GM23338 (cell line): ENCODE measurements around the gene FAM47E. TPM values are rescaled to one million over a fixed set of nuclear protein-coding genes. Genes with fewer than 3 reads are reported as not detected.
A peak's percentile ranks its signal among the peaks of the same experiment; 100 is the strongest.

ENCODE experiments used
- ATAC-seq: fragments of 200-7000 bp; cut with Tn5 transposase; 3 replicates; pipeline ENCODE4 v1.9.1; 2020
- DNase-seq: peaks from one replicate; pipeline ENCODE4 v3.0.0-alpha.2; 2015; ENCODE audit warnings: low spot score
- H2AFZ ChIP-seq: fragments of 200-600 bp; sonication (generic); 2 replicates; pipeline ENCODE4 v1.8.0; 2016; ENCODE audit warnings: antibody characterized with exemption, mild to moderate bottlenecking, moderate library complexity
- H3F3A ChIP-seq: fragments of 200-600 bp; sonication (generic); replicated peaks from 2 replicates; pipeline ENCODE4 v1.8.0; 2017; ENCODE audit warnings: antibody characterized with exemption, mixed run types, low read depth
- H3K27ac ChIP-seq: fragments of 200-600 bp; sonication (generic); 2 replicates; pipeline ENCODE4 v1.6.1; 2016; ENCODE audit warnings: low read depth
- H3K27me3 ChIP-seq: fragments of 200-600 bp; sonication (generic); 2 replicates; pipeline ENCODE4 v1.8.0; 2016; ENCODE audit warnings: mild to moderate bottlenecking, mixed run types, moderate library complexity; ENCODE audit not compliant: insufficient read depth
- H3K36me3 ChIP-seq: fragments of 200-600 bp; sonication (generic); 2 replicates; pipeline ENCODE4 v1.8.0; 2016; ENCODE audit warnings: mild to moderate bottlenecking; ENCODE audit not compliant: insufficient read depth
- H3K4me1 ChIP-seq: fragments of 200-600 bp; sonication (generic); 2 replicates; pipeline ENCODE4 v1.8.0; 2016; ENCODE audit warnings: mild to moderate bottlenecking, moderate library complexity; ENCODE audit not compliant: insufficient read depth
- H3K4me2 ChIP-seq: fragments of 200-600 bp; sonication (generic); 2 replicates; pipeline ENCODE4 v1.7.1; 2017; ENCODE audit warnings: mixed run types
- H3K4me3 ChIP-seq: fragments of 200-600 bp; sonication (generic); 2 replicates; pipeline ENCODE4 v1.6.1; 2016; ENCODE audit warnings: mixed run types
- H3K79me2 ChIP-seq: fragments of 200-600 bp; sonication (generic); replicated peaks from 2 replicates; pipeline ENCODE4 v1.8.0; 2017; ENCODE audit warnings: mild to moderate bottlenecking; ENCODE audit not compliant: insufficient read depth
- H3K9me2 ChIP-seq: fragments of 200-600 bp; sonication (generic); 2 replicates; pipeline ENCODE4 v1.8.0; 2017; ENCODE audit not compliant: insufficient read depth
- H4K20me1 ChIP-seq: fragments of 200-600 bp; sonication (generic); replicated peaks from 2 replicates; pipeline ENCODE4 v1.8.0; 2017; ENCODE audit warnings: mild to moderate bottlenecking; ENCODE audit not compliant: insufficient read depth
- H3K27ac Mint-ChIP-seq: 2 replicates; pipeline ENCODE4 v1.8.0; 2020; ENCODE audit warnings: inconsistent platforms, mild to moderate bottlenecking, moderate library complexity, mixed read lengths
- H3K27me3 Mint-ChIP-seq: 3 replicates; pipeline ENCODE4 v1.8.0; 2022; ENCODE audit warnings: low read depth, mild to moderate bottlenecking, moderate library complexity, mixed read lengths, inconsistent platforms; ENCODE audit not compliant: insufficient read depth, poor library complexity
- H3K36me3 Mint-ChIP-seq: 3 replicates; pipeline ENCODE4 v1.8.0; 2021; ENCODE audit warnings: low read depth, mild to moderate bottlenecking, inconsistent platforms, moderate library complexity, mixed read lengths
- H3K4me1 Mint-ChIP-seq: 3 replicates; pipeline ENCODE4 v1.8.0; 2020; ENCODE audit warnings: mild to moderate bottlenecking, inconsistent platforms, mixed read lengths
- H3K4me3 Mint-ChIP-seq: 3 replicates; pipeline ENCODE4 v1.8.0; 2021; ENCODE audit warnings: moderate library complexity, mild to moderate bottlenecking, inconsistent platforms, mixed read lengths
- H3K9me3 Mint-ChIP-seq: 3 replicates; pipeline ENCODE4 v1.8.0; 2020; ENCODE audit warnings: moderate library complexity, mild to moderate bottlenecking, inconsistent platforms, mixed read lengths
- CREB1 ChIP-seq: fragments of 250-450 bp; sonication (Bioruptor Pico); IDR thresholded peaks from 2 replicates; pipeline ENCODE4 v1.5.0; 2020; ENCODE audit warnings: low read depth, mild to moderate bottlenecking, moderate library complexity
- CTCF ChIP-seq, 2 experiments: fragments of 200-600 bp in 1 of 2; sonication (generic) in 1 of 2; conservative IDR thresholded peaks; 2 replicates each; pipeline versions ENCODE4 v1.5.1 to v1.6.1; 2016 to 2017; ENCODE audit warnings: antibody characterized with exemption in 2 of 2, low read depth in 2 of 2, mild to moderate bottlenecking in 2 of 2, moderate library complexity in 1 of 2
- EZH2phosphoT487 ChIP-seq: fragments of 200-600 bp; sonication (generic); IDR thresholded peaks from one replicate; pipeline ENCODE4 v1.8.1; 2018; ENCODE audit warnings: antibody characterized with exemption; ENCODE audit not compliant: unreplicated experiment
- JUNB ChIP-seq: IDR thresholded peaks from one replicate; pipeline ENCODE4 v1.6.1; 2016; ENCODE audit warnings: antibody characterized with exemption; ENCODE audit not compliant: unreplicated experiment
- NANOG ChIP-seq: IDR thresholded peaks from 2 replicates; pipeline ENCODE4 v1.6.1; 2016; ENCODE audit warnings: antibody characterized with exemption, borderline replicate concordance
- POLR2AphosphoS5 ChIP-seq: IDR thresholded peaks from 2 replicates; pipeline ENCODE4 v1.6.1; 2016; ENCODE audit warnings: antibody characterized with exemption, low read depth
- ZNF114 ChIP-seq: fragments of 250-450 bp; sonication (Bioruptor Pico); IDR thresholded peaks from 2 replicates; pipeline ENCODE4 v1.5.0; 2020; ENCODE audit warnings: mild to moderate bottlenecking, moderate library complexity
- ZNF331 ChIP-seq: fragments of 250-450 bp; sonication (Bioruptor Pico); IDR thresholded peaks from 2 replicates; pipeline ENCODE4 v1.5.0; 2020; ENCODE audit warnings: low read depth, mild to moderate bottlenecking, moderate library complexity
- long read RNA-seq: library from polyadenylated mRNA; unstranded; transcript quantifications from one replicate; pipeline ENCODE4 v2.0.0, GENCODE V29; 2020; ENCODE audit not compliant: unreplicated experiment
- polyA plus RNA-seq: library from polyadenylated mRNA; unstranded; fragments of >200 nt; fragmentation: Nextera tagmentation; extraction: Ambion mirVana; gene quantifications from 2 replicates; pipeline ENCODE4 v1.2.1, GENCODE V29; 2016
- total RNA-seq: library from RNA; depleted of rRNA; stranded (reverse); fragments of >200 nt; shearing (Covaris generic); gene quantifications from 2 replicates; pipeline ENCODE4 v1.2.3, GENCODE V29; 2014; rRNA removed
- TF ChIP-seq, protein P1 (sequence below): IDR thresholded peaks from one replicate; pipeline ENCODE4 v1.6.1; 2018; ENCODE audit warnings: antibody characterized with exemption; ENCODE audit not compliant: unreplicated experiment

The FAM47E gene, protein sequence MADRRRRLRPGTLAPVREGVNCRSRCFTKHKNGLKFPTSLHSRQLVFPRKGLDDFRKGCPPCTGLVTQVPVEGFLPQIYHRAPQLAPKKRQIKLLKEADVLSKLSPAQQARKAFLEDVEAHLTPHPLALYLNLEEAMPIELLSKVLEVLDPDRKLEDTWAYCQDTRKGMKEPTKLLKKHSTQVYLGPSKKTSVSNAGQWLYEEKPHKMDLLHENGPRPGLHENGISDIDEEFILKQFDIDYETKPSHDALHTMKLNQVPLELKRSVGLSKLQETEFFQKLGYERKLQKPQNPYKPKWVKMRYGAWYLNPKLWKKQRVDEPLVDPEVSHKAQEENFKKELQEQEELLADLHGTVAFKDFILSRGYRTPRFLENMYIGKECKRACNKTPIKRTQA
- total RNA-seq (0.66 and 2.9 TPM in 2 replicates), polyA plus RNA-seq (2.3 and 4.4 TPM in 2 replicates)
- long read RNA-seq, partial matches to known transcripts, result 1 of 1 reads
- long read RNA-seq, other reads (novel, unspliced or antisense), result 0 of 1 reads

DNA sequence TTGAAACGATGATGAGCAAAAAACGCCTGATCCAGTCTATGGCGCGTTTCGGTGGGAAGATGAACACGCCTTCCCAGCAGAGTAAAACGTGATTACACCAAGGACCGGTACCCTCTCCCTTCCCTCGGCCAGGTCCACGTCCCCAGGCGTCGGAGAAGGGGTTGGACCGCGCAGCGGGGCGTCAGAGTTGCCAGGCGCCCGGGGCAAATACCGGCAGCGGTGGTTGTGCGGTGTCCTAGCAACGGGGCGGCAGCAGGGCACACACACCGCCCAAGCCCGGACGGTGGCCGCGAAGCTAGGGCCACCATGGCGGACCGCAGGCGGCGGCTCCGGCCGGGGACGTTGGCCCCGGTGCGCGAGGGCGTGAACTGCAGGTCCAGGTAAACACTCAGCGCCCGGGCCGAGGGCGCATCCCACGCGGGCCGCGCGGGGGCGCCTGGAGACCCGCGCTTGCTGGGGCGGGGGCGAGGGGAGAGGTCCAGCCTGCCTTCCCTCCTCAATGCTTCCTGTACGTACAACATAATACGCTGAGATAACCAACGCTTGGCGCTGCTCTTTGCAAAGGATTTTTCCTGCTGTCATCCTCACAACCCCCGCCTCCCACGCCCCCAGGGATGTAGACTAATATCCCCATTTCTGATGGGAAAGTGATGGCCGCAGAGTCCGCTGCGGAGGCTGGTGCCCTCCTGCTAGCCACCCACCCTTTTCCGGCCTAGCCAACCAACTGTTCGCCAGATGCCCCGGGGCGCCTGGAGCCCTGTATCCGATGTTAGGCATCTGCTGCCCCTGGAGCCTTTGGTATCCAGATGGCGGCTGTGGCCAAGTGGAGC, at the start of gene FAM47E:
FAM47E (plus strand) TSS at position 281 of the 830 bp plus-strand sequence; CDS start at position 307, 26 bp downstream.
- Histone ChIP-seq H2AFZ (peak within 1 kb of the TSS; percentile 79), H3K4me3 (peak within 1 kb of the TSS; percentile 54), H3F3A (0 out of 2 replicates have a peak, but pooled peaks cover 3% of the 10 kb centered on the region), H3K27me3 (peaks cover 35% of the 10 kb centered on the region), H3K27ac (no peak within 1 kb of the TSS), H3K4me1 (peaks cover 16% of the 10 kb centered on the region), H3K79me2 (no peaks in the 10 kb centered on the region), H3K4me2 (peak within 1 kb of the TSS; percentile 92), H3K36me3 (no peaks in the 10 kb centered on the region), H4K20me1 (no peaks in the 10 kb centered on the region), H3K9me2 (peaks cover 6% of the 10 kb centered on the region; the same call in 1 of the 2 replicates)
- peak; percentile 22 to 58; a peak in 3 of 4 replicates for TF ChIP-seq CTCF (conservative IDR thresholded peaks at IDR 0.05; ENCODE audit: low read depth in 2 of 2)
- TF ChIP-seq, protein P1, sequence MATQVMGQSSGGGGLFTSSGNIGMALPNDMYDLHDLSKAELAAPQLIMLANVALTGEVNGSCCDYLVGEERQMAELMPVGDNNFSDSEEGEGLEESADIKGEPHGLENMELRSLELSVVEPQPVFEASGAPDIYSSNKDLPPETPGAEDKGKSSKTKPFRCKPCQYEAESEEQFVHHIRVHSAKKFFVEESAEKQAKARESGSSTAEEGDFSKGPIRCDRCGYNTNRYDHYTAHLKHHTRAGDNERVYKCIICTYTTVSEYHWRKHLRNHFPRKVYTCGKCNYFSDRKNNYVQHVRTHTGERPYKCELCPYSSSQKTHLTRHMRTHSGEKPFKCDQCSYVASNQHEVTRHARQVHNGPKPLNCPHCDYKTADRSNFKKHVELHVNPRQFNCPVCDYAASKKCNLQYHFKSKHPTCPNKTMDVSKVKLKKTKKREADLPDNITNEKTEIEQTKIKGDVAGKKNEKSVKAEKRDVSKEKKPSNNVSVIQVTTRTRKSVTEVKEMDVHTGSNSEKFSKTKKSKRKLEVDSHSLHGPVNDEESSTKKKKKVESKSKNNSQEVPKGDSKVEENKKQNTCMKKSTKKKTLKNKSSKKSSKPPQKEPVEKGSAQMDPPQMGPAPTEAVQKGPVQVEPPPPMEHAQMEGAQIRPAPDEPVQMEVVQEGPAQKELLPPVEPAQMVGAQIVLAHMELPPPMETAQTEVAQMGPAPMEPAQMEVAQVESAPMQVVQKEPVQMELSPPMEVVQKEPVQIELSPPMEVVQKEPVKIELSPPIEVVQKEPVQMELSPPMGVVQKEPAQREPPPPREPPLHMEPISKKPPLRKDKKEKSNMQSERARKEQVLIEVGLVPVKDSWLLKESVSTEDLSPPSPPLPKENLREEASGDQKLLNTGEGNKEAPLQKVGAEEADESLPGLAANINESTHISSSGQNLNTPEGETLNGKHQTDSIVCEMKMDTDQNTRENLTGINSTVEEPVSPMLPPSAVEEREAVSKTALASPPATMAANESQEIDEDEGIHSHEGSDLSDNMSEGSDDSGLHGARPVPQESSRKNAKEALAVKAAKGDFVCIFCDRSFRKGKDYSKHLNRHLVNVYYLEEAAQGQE, result no peak
- Mint-ChIP-seq H3K4me1 (peaks cover 13% of the 10 kb centered on the region), H3K36me3 (no peaks in the 10 kb centered on the region), H3K27ac (no peak within 1 kb of the TSS), H3K9me3 (no peaks in the 10 kb centered on the region; the same call in 2 of the 3 replicates), H3K27me3 (peaks cover 24% of the 10 kb centered on the region), H3K4me3 (peak within 1 kb of the TSS; percentile 86)
- DNase-seq, result peak; percentile 96
- ATAC-seq, result peak; percentile 97

- no peaks in the 10 kb centered on the region for H3K27me3 Mint-ChIP-seq
- Histone ChIP-seq H3K4me1 (peaks cover 12% of the 10 kb centered on the region; the same call in 1 of the 2 replicates), H3K27me3 (no peaks in the 10 kb centered on the region), H3K79me2 (peaks cover 27% of the 10 kb centered on the region), H3K4me3 (no peak overlapping the region), H3K36me3 (no peaks in the 10 kb centered on the region), H3F3A (no peaks in the 10 kb centered on the region), H3K4me2 (no peak overlapping the region), H2AFZ (no peak overlapping the region), H3K9me2 (no peaks in the 10 kb centered on the region), H4K20me1 (0 out of 2 replicates have a peak, but pooled peaks cover 9% of the 10 kb centered on the region), H3K27ac (no peak overlapping the region)
- no peaks in the 10 kb centered on the region for H3K36me3 Mint-ChIP-seq
- H3K9me3 Mint-ChIP-seq, result no peaks in the 10 kb centered on the region
- TF ChIP-seq ZNF331 (CRISPR knock-in tag) (no peak), ZNF114 (CRISPR knock-in tag) (no peak), CTCF (conservative IDR thresholded peaks at IDR 0.05; ENCODE audit: low read depth in 2 of 2) (no peak), EZH2phosphoT487 (no peak), NANOG (no peak), JUNB (no peak), CREB1 (CRISPR knock-in tag) (no peak), POLR2AphosphoS5 (no peak)
- TF ChIP-seq, protein P1, result no peak
- no peak overlapping the region for H3K4me3 Mint-ChIP-seq
- peaks cover 23% of the 10 kb centered on the region for H3K4me1 Mint-ChIP-seq
- DNase-seq (no peak), ATAC-seq (no peak)
- no peak overlapping the region for H3K27ac Mint-ChIP-seq
These were observed 48.0 kb upstream of the FAM47E start for GRCh38 chr4:76203541-76203940.
